NCI-H446 treated with DMSO at 0.1 percent for 48 hours (cell line): ENCODE data around the gene IFRD2.
"Not testable (repeated sequence)": the region's sequence is repeated elsewhere in the genome, so short reads cannot be mapped to it uniquely, and the experiment has no call there.

ENCODE experiments used
- DNase-seq: peaks from one replicate; lab custom pipeline; 2025; lab: John Stamatoyannopoulos, UW

The IFRD2 gene

GRCh38 chr3:50286322-50287227 lies 5.7 kb downstream of the IFRD2 start:
- DNase-seq = no peak

- not testable (repeated sequence) for DNase-seq
Measured at GRCh38 chr3:50284121-50284520, 8.1 kb downstream of the IFRD2 start.

- no peak for DNase-seq
Measured at GRCh38 chr3:50279255-50280016, 12.8 kb downstream of the IFRD2 start.

GRCh38 chr3:50278880-50279224 lies 13.4 kb downstream of the IFRD2 start, which contains the start of gene LSMEM2:
Gene LSMEM2, plus strand, starts transcription at chr3:50279087. Its CDS starts 27 bp downstream, at chr3:50279114.
- no peak for DNase-seq

GRCh38 chr3:50278123-50278879 lies 13.9 kb downstream of the IFRD2 start:
- DNase-seq = no peak

GRCh38 chr3:50276762-50277101 lies 15.5 kb downstream of the IFRD2 start:
- no peak for DNase-seq

- DNase-seq = no peak
Measured at GRCh38 chr3:50275996-50276761, 16.1 kb downstream of the IFRD2 start.

- DNase-seq = no peak
Measured at GRCh38 chr3:50275141-50275995, 16.9 kb downstream of the IFRD2 start.

GRCh38 chr3:50274371-50275104 lies 17.7 kb downstream of the IFRD2 start:
- no peak for DNase-seq

GRCh38 chr3:50273689-50274065 lies 18.6 kb downstream of the IFRD2 start:
- DNase-seq = no peak

GRCh38 chr3:50272911-50273688 lies 19.1 kb downstream of the IFRD2 start:
- no peak for DNase-seq

- DNase-seq = not testable (repeated sequence)
Measured at GRCh38 chr3:50272538-50272910, 19.7 kb downstream of the IFRD2 start.

- DNase-seq = no peak
Measured at GRCh38 chr3:50271314-50271936, 20.8 kb downstream of the IFRD2 start.

- no peak for DNase-seq
Measured at GRCh38 chr3:50270422-50271224, 21.6 kb downstream of the IFRD2 start.

GRCh38 chr3:50269977-50270413 lies 22.2 kb downstream of the IFRD2 start:
- DNase-seq = no peak

- DNase-seq = no peak
Measured at GRCh38 chr3:50269460-50269859, 22.8 kb downstream of the IFRD2 start.

GRCh38 chr3:50268703-50269451 lies 23.4 kb downstream of the IFRD2 start, which contains the start of gene SEMA3B:
Gene SEMA3B, plus strand, starts transcription at chr3:50269147. Its CDS starts 94 bp downstream, at chr3:50269241.
- no peak for DNase-seq
